Memory B cell (primary cell): ENCODE data around the gene BRAF.
"Not testable (repeated sequence)": the region's sequence is repeated elsewhere in the genome, so short reads cannot be mapped to it uniquely, and the experiment has no call there.

Experiments
- ATAC-seq: fragments of 150-1000 bp; cut with Tn5 transposase; 2 replicates; pipeline ENCODE4 v1.10.0; 2021; ENCODE audit warnings: low read depth, mild to moderate bottlenecking, moderate library complexity
- DNase-seq, 2 donors: peaks; one replicate each; pipeline ENCODE4 v3.0.0; 2022; ENCODE audit warnings: low spot score in 2 of 2
- H3K27ac Mint-ChIP-seq: one replicate; pipeline ENCODE4 v1.8.0; 2022; ENCODE audit warnings: mild to moderate bottlenecking, moderate library complexity, mixed read lengths
- H3K27me3 Mint-ChIP-seq: one replicate; pipeline ENCODE4 v1.8.0; 2022; ENCODE audit warnings: mixed read lengths
- H3K36me3 Mint-ChIP-seq: one replicate; pipeline ENCODE4 v1.8.0; 2022; ENCODE audit warnings: mild to moderate bottlenecking, mixed read lengths
- H3K4me1 Mint-ChIP-seq: one replicate; pipeline ENCODE4 v1.8.0; 2022; ENCODE audit warnings: mixed read lengths
- H3K4me3 Mint-ChIP-seq: one replicate; pipeline ENCODE4 v1.8.0; 2022; ENCODE audit warnings: mild to moderate bottlenecking, moderate library complexity, mixed read lengths
- H3K9me3 Mint-ChIP-seq: one replicate; pipeline ENCODE4 v1.8.0; 2022; ENCODE audit warnings: mixed read lengths

The BRAF gene

DNA sequence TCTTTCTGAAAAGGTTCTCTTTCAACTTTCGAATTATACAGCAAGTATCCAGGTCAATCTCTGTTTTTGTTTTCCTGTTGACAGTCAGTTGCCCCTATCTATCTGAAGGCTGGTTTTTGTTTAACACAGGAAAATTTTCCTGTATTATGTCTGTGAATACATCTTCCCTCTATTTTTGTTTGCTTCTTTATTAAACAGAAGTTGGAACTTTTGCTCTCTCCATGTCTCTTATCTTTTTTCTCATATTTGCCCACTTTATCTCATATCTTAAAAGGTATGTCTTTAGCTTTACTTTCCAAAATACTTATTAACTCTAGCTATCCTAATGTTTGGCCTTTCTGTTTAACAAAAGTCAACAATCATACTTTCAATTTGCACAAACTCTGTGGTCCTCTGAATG, 95.0 kb downstream of the BRAF start:
- peaks cover 27% of the 10 kb centered on the region for H3K36me3 Mint-ChIP-seq
- ATAC-seq: no peak
- DNase-seq: no peak
- no peaks in the 10 kb centered on the region for H3K4me1 Mint-ChIP-seq
- no peaks in the 10 kb centered on the region for H3K27me3 Mint-ChIP-seq
- no peak overlapping the region for H3K4me3 Mint-ChIP-seq
- H3K9me3 Mint-ChIP-seq: no peaks in the 10 kb centered on the region
- peak overlapping the region; percentile 22 for H3K27ac Mint-ChIP-seq

- H3K27me3 Mint-ChIP-seq: no peaks in the 10 kb centered on the region
- no peak for DNase-seq
- H3K4me1 Mint-ChIP-seq: no peaks in the 10 kb centered on the region
- H3K27ac Mint-ChIP-seq: no peak overlapping the region
- peaks cover 25% of the 10 kb centered on the region for H3K36me3 Mint-ChIP-seq
- no peaks in the 10 kb centered on the region for H3K9me3 Mint-ChIP-seq
- no peak for ATAC-seq
- no peak overlapping the region for H3K4me3 Mint-ChIP-seq
These were observed 96.0 kb downstream of the BRAF start for GRCh38 chr7:140828741-140829140.

GRCh38 chr7:140817383-140817782, 107.3 kb downstream of the BRAF start:
- ATAC-seq, DNase-seq, H3K4me1 Mint-ChIP-seq, H3K4me3 Mint-ChIP-seq, H3K27me3 Mint-ChIP-seq, H3K27ac Mint-ChIP-seq, H3K9me3 Mint-ChIP-seq: not testable (repeated sequence)
- peaks cover 16% of the 10 kb centered on the region for H3K36me3 Mint-ChIP-seq

GRCh38 chr7:140810830-140811556, 113.7 kb downstream of the BRAF start:
- Mint-ChIP-seq H3K27ac (peak overlapping the region; percentile 28), H3K27me3 (no peaks in the 10 kb centered on the region), H3K4me1 (peaks cover 4% of the 10 kb centered on the region), H3K9me3 (no peaks in the 10 kb centered on the region), H3K4me3 (no peak overlapping the region), H3K36me3 (peaks cover 3% of the 10 kb centered on the region)
- peak; percentile 85 for ATAC-seq
- DNase-seq: peak; percentile 66 to 67

GRCh38 chr7:140810385-140810784, 114.3 kb downstream of the BRAF start:
- H3K36me3 Mint-ChIP-seq: peaks cover 5% of the 10 kb centered on the region

DNA sequence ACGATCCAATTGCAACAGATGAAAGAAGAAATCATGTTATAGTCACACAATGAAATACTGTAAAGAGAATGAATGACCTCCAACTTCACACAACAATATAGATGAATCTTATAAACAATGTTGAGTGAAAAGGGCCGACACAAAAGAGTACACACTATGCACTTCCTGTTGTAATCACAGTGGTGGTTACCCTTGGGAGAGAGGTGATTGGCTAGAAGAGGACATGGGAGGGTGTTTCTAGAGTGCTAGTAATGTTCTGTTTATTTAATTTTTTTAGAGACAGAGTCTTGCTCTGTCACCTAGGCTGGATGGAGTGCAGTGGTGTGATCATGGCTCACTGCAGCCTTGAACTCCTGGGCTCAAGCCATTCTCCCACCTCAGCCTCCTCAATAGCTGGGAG, 145.8 kb downstream of the BRAF start:
- no peak for DNase-seq
- Mint-ChIP-seq H3K27ac (no peak overlapping the region), H3K4me1 (no peaks in the 10 kb centered on the region), H3K27me3 (no peaks in the 10 kb centered on the region), H3K9me3 (no peaks in the 10 kb centered on the region), H3K4me3 (no peak overlapping the region), H3K36me3 (peaks cover 26% of the 10 kb centered on the region)
- no peak for ATAC-seq

More at GRCh38 chr7:140810385-140810784, 114.3 kb downstream of the BRAF start:
- no peak overlapping the region for H3K4me3 Mint-ChIP-seq
- no peaks in the 10 kb centered on the region for H3K27me3 Mint-ChIP-seq
- H3K9me3 Mint-ChIP-seq: no peaks in the 10 kb centered on the region
- DNase-seq: no peak
- H3K27ac Mint-ChIP-seq: peak overlapping the region; percentile 12
- ATAC-seq: no peak
- peaks cover 4% of the 10 kb centered on the region for H3K4me1 Mint-ChIP-seq

DNA sequence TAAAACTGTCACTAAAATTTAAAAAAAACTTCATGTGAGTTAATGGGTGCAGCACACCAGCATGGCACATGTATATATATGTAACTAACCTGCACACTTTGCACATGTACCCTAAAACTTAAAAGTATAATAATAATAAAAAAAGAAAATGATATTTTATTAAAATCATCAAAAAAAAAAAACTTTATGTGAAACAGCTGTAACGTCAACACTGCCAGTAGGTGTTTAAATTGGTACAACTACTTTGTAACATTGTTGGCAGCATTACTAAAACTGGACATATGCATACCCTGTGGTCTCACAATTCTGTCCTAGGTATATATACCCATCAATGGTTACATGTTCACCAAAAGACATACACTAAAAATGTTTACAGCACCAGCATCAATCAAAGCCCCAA, 146.2 kb downstream of the BRAF start:
- Mint-ChIP-seq H3K4me1 (no peaks in the 10 kb centered on the region), H3K9me3 (no peaks in the 10 kb centered on the region), H3K4me3 (no peak overlapping the region), H3K36me3 (peaks cover 29% of the 10 kb centered on the region), H3K27ac (no peak overlapping the region), H3K27me3 (no peaks in the 10 kb centered on the region)
- no peak for ATAC-seq
- no peak for DNase-seq

GRCh38 chr7:140774371-140774770, 150.4 kb downstream of the BRAF start:
- no peaks in the 10 kb centered on the region for H3K9me3 Mint-ChIP-seq
- no peaks in the 10 kb centered on the region for H3K4me1 Mint-ChIP-seq
- H3K27me3 Mint-ChIP-seq: no peaks in the 10 kb centered on the region
- ATAC-seq: no peak
- no peak overlapping the region for H3K27ac Mint-ChIP-seq
- no peak overlapping the region for H3K4me3 Mint-ChIP-seq
- DNase-seq: no peak
- peaks cover 37% of the 10 kb centered on the region for H3K36me3 Mint-ChIP-seq

- Mint-ChIP-seq H3K9me3 (no peaks in the 10 kb centered on the region), H3K27ac (no peak overlapping the region), H3K36me3 (peaks cover 36% of the 10 kb centered on the region), H3K27me3 (no peaks in the 10 kb centered on the region), H3K4me3 (no peak overlapping the region), H3K4me1 (no peaks in the 10 kb centered on the region)
- ATAC-seq (no peak), DNase-seq (no peak)
These were observed 151.6 kb downstream of the BRAF start for GRCh38 chr7:140773104-140773503.

DNA sequence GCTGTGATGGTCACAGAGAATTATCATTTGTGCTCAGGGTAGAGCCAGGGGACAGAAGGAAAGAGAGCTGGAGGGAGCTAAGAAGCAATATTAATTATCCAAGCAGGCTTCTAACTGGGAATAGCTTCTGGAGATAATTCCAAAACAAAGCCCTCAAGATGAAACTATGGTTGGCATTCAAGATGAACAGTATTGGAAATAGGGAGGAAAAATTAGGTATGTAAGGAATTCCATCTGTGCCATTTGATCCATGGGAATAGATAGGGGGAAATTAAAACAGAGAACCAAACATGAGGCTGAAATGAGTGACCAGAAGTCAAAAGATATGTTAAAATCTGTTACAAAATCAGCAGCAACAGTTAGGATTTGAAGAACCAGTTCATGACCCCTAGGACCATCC, 152.9 kb downstream of the BRAF start:
- DNase-seq: no peak
- H3K9me3 Mint-ChIP-seq: no peaks in the 10 kb centered on the region
- peaks cover 41% of the 10 kb centered on the region for H3K36me3 Mint-ChIP-seq
- no peak for ATAC-seq
- H3K27me3 Mint-ChIP-seq: no peaks in the 10 kb centered on the region
- no peak overlapping the region for H3K27ac Mint-ChIP-seq
- no peak overlapping the region for H3K4me3 Mint-ChIP-seq
- H3K4me1 Mint-ChIP-seq: no peaks in the 10 kb centered on the region

DNA sequence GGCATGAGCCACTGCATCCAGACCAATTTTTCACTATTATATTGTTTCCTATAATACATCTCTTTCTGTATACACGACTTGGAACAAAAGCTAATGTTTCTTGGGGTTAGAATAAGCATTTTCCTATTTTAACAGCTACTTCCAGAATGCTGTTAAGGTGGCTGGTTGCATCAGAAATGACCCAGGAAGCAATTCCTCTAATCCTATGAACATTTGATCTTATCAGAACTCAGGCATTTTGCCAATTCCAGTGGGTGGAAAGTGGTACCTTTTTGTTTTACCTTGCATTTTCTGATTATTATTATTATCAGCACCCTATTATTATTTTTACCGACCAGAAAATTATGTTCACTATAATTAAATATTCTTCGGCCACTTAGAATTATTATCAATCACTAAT, 154.9 kb downstream of the BRAF start:
- Mint-ChIP-seq H3K36me3 (peaks cover 38% of the 10 kb centered on the region), H3K27ac (no peak overlapping the region), H3K9me3 (no peaks in the 10 kb centered on the region), H3K4me1 (no peaks in the 10 kb centered on the region), H3K27me3 (no peaks in the 10 kb centered on the region), H3K4me3 (no peak overlapping the region)
- no peak for ATAC-seq
- DNase-seq: no peak

- ATAC-seq: no peak
- H3K4me3 Mint-ChIP-seq: no peak overlapping the region
- no peaks in the 10 kb centered on the region for H3K9me3 Mint-ChIP-seq
- H3K36me3 Mint-ChIP-seq: peaks cover 29% of the 10 kb centered on the region
- H3K4me1 Mint-ChIP-seq: peaks cover 2% of the 10 kb centered on the region
- DNase-seq: no peak
- H3K27ac Mint-ChIP-seq: no peak overlapping the region
- no peaks in the 10 kb centered on the region for H3K27me3 Mint-ChIP-seq
These were observed 157.3 kb downstream of the BRAF start for GRCh38 chr7:140767418-140767817.

- not testable (repeated sequence) for H3K27ac Mint-ChIP-seq
These were observed 159.3 kb downstream of the BRAF start for GRCh38 chr7:140765441-140765840.

DNA sequence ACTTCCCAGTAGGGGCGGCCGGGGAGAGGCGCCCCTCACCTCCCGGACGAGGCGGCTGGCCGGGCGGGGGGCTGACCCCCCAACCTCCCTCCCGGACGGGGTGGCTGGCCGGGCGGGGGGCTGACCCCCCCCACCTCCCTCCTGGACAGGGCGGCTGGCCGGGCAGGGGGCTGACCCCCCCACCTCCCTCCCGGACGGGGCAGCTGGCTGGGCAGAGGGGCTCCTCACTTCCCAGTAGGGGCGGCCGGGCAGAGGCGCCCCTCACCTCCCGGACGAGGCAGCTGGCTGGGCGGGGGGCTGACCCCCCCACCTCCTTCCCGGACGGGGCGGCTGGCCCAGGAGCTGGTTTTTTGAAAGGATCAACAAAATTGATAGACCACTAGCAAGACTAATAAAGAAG, 161.6 kb downstream of the BRAF start:
- H3K36me3 Mint-ChIP-seq: peaks cover 33% of the 10 kb centered on the region
- H3K4me3 Mint-ChIP-seq, DNase-seq, H3K27ac Mint-ChIP-seq, H3K27me3 Mint-ChIP-seq, H3K9me3 Mint-ChIP-seq, ATAC-seq, H3K4me1 Mint-ChIP-seq: not testable (repeated sequence)

More at GRCh38 chr7:140765441-140765840, 159.3 kb downstream of the BRAF start:
- H3K27me3 Mint-ChIP-seq, H3K4me1 Mint-ChIP-seq, ATAC-seq, H3K4me3 Mint-ChIP-seq, DNase-seq, H3K9me3 Mint-ChIP-seq: not testable (repeated sequence)
- peaks cover 32% of the 10 kb centered on the region for H3K36me3 Mint-ChIP-seq

DNA sequence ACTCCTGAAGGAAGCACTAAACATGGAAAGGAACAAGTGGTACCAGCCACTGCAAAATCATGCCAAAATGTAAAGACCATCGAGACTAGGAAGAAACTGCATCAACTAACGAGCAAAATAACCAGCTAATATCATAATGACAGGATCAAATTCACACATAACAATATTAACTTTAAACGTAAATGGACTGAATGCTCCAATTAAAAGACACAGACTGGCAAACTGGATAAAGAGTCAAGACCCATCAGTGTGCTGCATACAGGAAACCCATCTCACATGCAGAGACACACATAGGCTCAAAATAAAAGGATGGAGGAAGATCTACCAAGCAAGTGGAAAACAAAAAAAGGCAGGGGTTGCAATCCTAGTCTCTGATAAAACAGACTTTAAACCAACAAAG, 163.4 kb downstream of the BRAF start:
- H3K27ac Mint-ChIP-seq, DNase-seq, H3K4me1 Mint-ChIP-seq, H3K4me3 Mint-ChIP-seq, H3K9me3 Mint-ChIP-seq, H3K27me3 Mint-ChIP-seq, ATAC-seq: not testable (repeated sequence)
- peaks cover 24% of the 10 kb centered on the region for H3K36me3 Mint-ChIP-seq
